HepG2 (cell line): ENCODE measurements around the gene ZNF507. TPM values are rescaled to one million over a fixed set of nuclear protein-coding genes. Genes with fewer than 3 reads are reported as not detected.
"Not testable (repeated sequence)": the region's sequence is repeated elsewhere in the genome, so short reads cannot be mapped to it uniquely, and the experiment has no call there.

Source experiments
- ATAC-seq: fragments of 200-7000 bp; cut with Tn5 transposase; 3 replicates; pipeline ENCODE4 v1.9.1; 2020; ENCODE audit warnings: mild to moderate bottlenecking, moderate library complexity
- BruUV-seq: library from RNA; stranded (reverse); fragments of 400-500 nt; replicated peaks from 2 replicates; lab custom pipeline; 2021; lab: Mats Ljungman, UMichigan
- CTCF ChIA-PET: fragments of 300-600 bp; formaldehyde crosslinking; extraction: SDS; loops from one replicate; lab custom pipeline; 2021; ENCODE audit warnings: low total read pairs, inconsistent platforms, low intra/inter-chr PET ratio; lab: Yijun Ruan, JAX
- POLR2A ChIA-PET: fragments of 350-600 bp; sonication (Branson Sonifier 250); formaldehyde crosslinking; loops from one replicate; lab custom pipeline; 2020; ENCODE audit warnings: antibody characterized with exemption, inconsistent platforms; lab: Yijun Ruan, JAX
- DNase-seq: peaks from one replicate; pipeline ENCODE4 v3.0.0-alpha.2; 2015; ENCODE audit warnings: low spot score
- FAIRE-seq: peaks from 3 replicates; lab custom pipeline; 2011; peaks lifted over from hg19 to GRCh38; lab: Jason Lieb, UNC
- H2AFZ ChIP-seq: one replicate; pipeline ENCODE4 v1.6.1; 2011; ENCODE audit warnings: low read length, inconsistent platforms
- H3K27ac ChIP-seq: fragments of 300-600 bp; 3 replicates; pipeline ENCODE4 v1.8.0; 2011; ENCODE audit warnings: mixed run types, mild to moderate bottlenecking, mixed read lengths, low read length, inconsistent platforms; ENCODE audit not compliant: insufficient read depth; ENCODE audit errors: extremely low read length
- H3K27me3 ChIP-seq, 2 experiments: fragments of 200-600 bp in 1 of 2; 2 replicates in 1 of 2; 3 replicates in 1 of 2; pipeline versions ENCODE4 v1.6.0 to v1.8.0; 2011; ENCODE audit warnings: low read length in 2 of 2, mild to moderate bottlenecking in 2 of 2, moderate library complexity in 2 of 2, inconsistent platforms in 1 of 2; ENCODE audit not compliant: insufficient read depth in 2 of 2, control insufficient read depth in 1 of 2
- H3K36me3 ChIP-seq, 2 experiments: fragments of 200-600 bp in 1 of 2; replicated peaks in 1 of 2; 2 replicates in 1 of 2; 3 replicates in 1 of 2; pipeline versions ENCODE4 v1.5.1 to v1.8.0; 2011; ENCODE audit warnings: low read length in 2 of 2, inconsistent platforms in 1 of 2; ENCODE audit not compliant: insufficient read depth in 2 of 2, control insufficient read depth in 1 of 2
- H3K4me1 ChIP-seq: 2 replicates; pipeline ENCODE4 v1.5.1; 2012; ENCODE audit warnings: low read length, inconsistent platforms; ENCODE audit not compliant: insufficient read depth
- H3K4me2 ChIP-seq: 2 replicates; pipeline ENCODE4 v1.6.0; 2011; ENCODE audit warnings: low read depth, low read length, inconsistent platforms
- H3K4me3 ChIP-seq, 3 experiments: fragments of 200-600 bp in 1 of 3; sonication (generic), shearing (Covaris generic) in 1 of 3; replicated peaks in 1 of 3; 2 replicates each; pipeline ENCODE4 v1.5.1; 2011 to 2016; ENCODE audit warnings: low read length in 3 of 3, inconsistent platforms in 2 of 3, low read depth in 2 of 3, mild to moderate bottlenecking in 2 of 3, control low read depth in 1 of 3, mixed read lengths in 1 of 3; ENCODE audit not compliant: insufficient read depth in 1 of 3
- H3K79me2 ChIP-seq: one replicate; pipeline ENCODE4 v1.6.1; 2011; ENCODE audit warnings: low read length, inconsistent platforms; ENCODE audit not compliant: insufficient read depth
- H3K9ac ChIP-seq: 2 replicates; pipeline ENCODE4 v1.6.0; 2011; ENCODE audit warnings: mild to moderate bottlenecking, low read depth, low read length, inconsistent platforms; ENCODE audit not compliant: insufficient read depth
- H3K9me3 ChIP-seq: 2 replicates; pipeline ENCODE4 v1.5.1; 2012; ENCODE audit warnings: mild to moderate bottlenecking, low read length
- H4K20me1 ChIP-seq: 2 replicates; pipeline ENCODE4 v1.6.0; 2011; ENCODE audit warnings: inconsistent platforms, mild to moderate bottlenecking, low read length, moderate library complexity; ENCODE audit not compliant: insufficient read depth
- CBX5 ChIP-seq: sonication (generic); formaldehyde crosslinking; IDR thresholded peaks from 2 replicates; pipeline ENCODE4 v1.4.0; 2020; ENCODE audit warnings: missing genetic modification reagents, borderline replicate concordance
- CTCF ChIP-seq: sonication (generic); formaldehyde crosslinking; IDR thresholded peaks from 2 replicates; pipeline ENCODE4 v1.5.0; 2020; ENCODE audit warnings: mild to moderate bottlenecking, missing genetic modification reagents, moderate library complexity
- RAD21 ChIP-seq: fragments of 450-650 bp; formaldehyde crosslinking; IDR thresholded peaks from 2 replicates; pipeline ENCODE4 v1.5.0; 2020; ENCODE audit warnings: mild to moderate bottlenecking
- SMC3 ChIP-seq: IDR thresholded peaks from 2 replicates; pipeline ENCODE4 v1.6.1; 2011; ENCODE audit warnings: low read length, improper control_type of control experiment
- STAG1 ChIP-seq: sonication (generic); formaldehyde crosslinking; IDR thresholded peaks from 2 replicates; pipeline ENCODE4 v1.4.0; 2020; ENCODE audit warnings: missing genetic modification reagents
- ZBTB33 ChIP-seq: sonication (generic); formaldehyde crosslinking; IDR thresholded peaks from 2 replicates; pipeline ENCODE4 v1.4.0; 2020; ENCODE audit warnings: missing genetic modification reagents
- ZMYM4 ChIP-seq: sonication (generic); formaldehyde crosslinking; IDR thresholded peaks from 2 replicates; pipeline ENCODE4 v1.8.1; 2023; ENCODE audit warnings: mild to moderate bottlenecking, missing genetic modification reagents
- WGBS: methylation state at CpG from one replicate; pipeline ENCODE4 v1.1.6; 2017; ENCODE audit warnings: low lambda C conversion rate; 5-methylcytosine and 5-hydroxymethylcytosine counted together
- in situ Hi-C: cut with HindIII; loops from 2 replicates; pipeline ENCODE4 v1.10.0; 2017; ENCODE audit warnings: low pct_unique_long_range_greater_than_20kb; ENCODE audit not compliant: extremely low pct_ligation_motif_present
- intact Hi-C: fragments of 100-400 bp; cut with micrococcal nuclease; formaldehyde crosslinking; loops from one replicate; pipeline ENCODE4 v1.10.0; 2022; ENCODE audit not compliant: unreplicated experiment
- polyA plus RNA-seq, 8 experiments: library from polyadenylated mRNA; depleted of rRNA in 3 of 8; stranded (reverse) in 7 of 8; unstranded in 1 of 8; fragments of >200 nt; fragmentation: Illumina TruSeq in 4 of 8; extraction: Trizol in 4 of 8; gene quantifications; 2 replicates each; pipeline versions ENCODE4 v1.2.1 to v1.2.3, GENCODE V29; 2011 to 2016; ENCODE audit warnings: low read depth in 4 of 8, missing spikeins in 1 of 8, mixed read lengths in 1 of 8; ENCODE audit not compliant: insufficient read depth in 1 of 8
- total RNA-seq, 5 experiments: library from RNA; depleted of rRNA; stranded (reverse); fragments of >200 nt; fragmentation: Illumina TruSeq; extraction: Trizol; gene quantifications; 2 replicates each; pipeline ENCODE4 v1.2.3, GENCODE V29; 2016; ENCODE audit warnings: low read depth in 1 of 5

The ZNF507 gene
- total and polyA plus RNA-seq, 2 of the 13 experiments (the other 11 are each of a cell fraction or from before 2014, with no cell fraction given) = 7.3 to 10.9 TPM

GRCh38 chr19:32377088-32377487, 31.7 kb downstream of the ZNF507 start:
- peak; percentile 52; the same call in 1 of the 2 replicates for TF ChIP-seq SMC3
- peak; percentile 63 for TF ChIP-seq RAD21 (CRISPR knock-in tag)
- TF ChIP-seq CTCF (CRISPR knock-in tag) = peak; percentile 72
- peak; percentile 71 for TF ChIP-seq STAG1 (CRISPR knock-in tag)
- TF ChIP-seq ZBTB33 (CRISPR knock-in tag) = peak; percentile 100
- TF ChIP-seq CBX5 = peak; percentile 8; the same call in 1 of the 2 replicates
- TF ChIP-seq ZMYM4 = peak; percentile 35; the same call in 1 of the 2 replicates
- DNase-seq, H3K4me2 ChIP-seq, ATAC-seq, FAIRE-seq, in situ Hi-C loops, POLR2A ChIA-PET, H2AFZ ChIP-seq, H3K4me3 ChIP-seq, BruUV-seq, H3K79me2 ChIP-seq, H3K9ac ChIP-seq, H3K27me3 ChIP-seq, H3K27ac ChIP-seq, H4K20me1 ChIP-seq, H3K9me3 ChIP-seq: not testable (repeated sequence)
- Histone ChIP-seq H3K4me1 (peaks cover 33% of the 10 kb centered on the region), H3K36me3 (peaks cover 7 to 41% of the 10 kb centered on the region in 2 experiments)
- CTCF ChIA-PET = interaction anchor here (0.6 to 1.5 kb wide), 3 partner anchors 37 to 89 kb away, joined by 3 read pairs; no protein-coding TSS in a partner anchor
- 96% methylated on average over 9 of the region's 9 CpGs for WGBS
- intact Hi-C loops = loop anchor here (5.0 kb wide), 1 partner anchor 90 kb away; no protein-coding TSS in a partner anchor
